ENCODE measurements around the gene DNAH2. TPM values are rescaled to one million over a fixed set of nuclear protein-coding genes. Genes with fewer than 3 reads are reported as not detected.

Gene DNAH2
- total RNA-seq, 1 donor from 2014 or later, result 0.29 TPM

GRCh38 chr17:7848131-7848579 is 130.6 kb downstream of the DNAH2 start:
- H3K9me3 Mint-ChIP-seq (ENCODE audit: low read depth), result no peaks in the 10 kb centered on the region
- no peak overlapping the region for H3K27ac Mint-ChIP-seq
- no peak overlapping the region for H3K4me3 Mint-ChIP-seq (ENCODE audit: low read depth)
- no peaks in the 10 kb centered on the region for H3K27me3 Mint-ChIP-seq
- DNase-seq (ENCODE audit: low spot score, unreplicated experiment), result no peak
- TF ChIP-seq CTCF (IDR thresholded peaks at IDR 0.05; ENCODE audit: unreplicated experiment), result no peak
- peaks cover 22% of the 10 kb centered on the region for H3K36me3 Mint-ChIP-seq (ENCODE audit: insufficient read depth)
- H3K4me1 Mint-ChIP-seq (ENCODE audit: low read depth), result peaks cover 11% of the 10 kb centered on the region

GRCh38 chr17:7848739-7849129 is 131.2 kb downstream of the DNAH2 start:
- Mint-ChIP-seq H3K27me3 (no peaks in the 10 kb centered on the region), H3K9me3 (ENCODE audit: low read depth) (no peaks in the 10 kb centered on the region), H3K36me3 (ENCODE audit: insufficient read depth) (peaks cover 24% of the 10 kb centered on the region), H3K4me1 (ENCODE audit: low read depth) (peaks cover 8% of the 10 kb centered on the region), H3K4me3 (ENCODE audit: low read depth) (no peak overlapping the region), H3K27ac (no peak overlapping the region)
- TF ChIP-seq CTCF (IDR thresholded peaks at IDR 0.05; ENCODE audit: unreplicated experiment), result no peak
- DNase-seq (ENCODE audit: low spot score, unreplicated experiment), result no peak

GRCh38 chr17:7849130-7849750 is 131.7 kb downstream of the DNAH2 start:
- no peaks in the 10 kb centered on the region for H3K27me3 Mint-ChIP-seq
- H3K4me1 Mint-ChIP-seq (ENCODE audit: low read depth), result peaks cover 8% of the 10 kb centered on the region
- no peak overlapping the region for H3K27ac Mint-ChIP-seq
- peaks cover 26% of the 10 kb centered on the region for H3K36me3 Mint-ChIP-seq (ENCODE audit: insufficient read depth)
- no peak overlapping the region for H3K4me3 Mint-ChIP-seq (ENCODE audit: low read depth)
- TF ChIP-seq CTCF (IDR thresholded peaks at IDR 0.05; ENCODE audit: unreplicated experiment), result no peak
- H3K9me3 Mint-ChIP-seq (ENCODE audit: low read depth), result no peaks in the 10 kb centered on the region
- no peak for DNase-seq (ENCODE audit: low spot score, unreplicated experiment)

- H3K4me1 Mint-ChIP-seq (ENCODE audit: low read depth), result peaks cover 7% of the 10 kb centered on the region
- H3K27me3 Mint-ChIP-seq, result no peaks in the 10 kb centered on the region
- DNase-seq (ENCODE audit: low spot score, unreplicated experiment), result no peak
- peaks cover 26% of the 10 kb centered on the region for H3K36me3 Mint-ChIP-seq (ENCODE audit: insufficient read depth)
- no peak for TF ChIP-seq CTCF (IDR thresholded peaks at IDR 0.05; ENCODE audit: unreplicated experiment)
- H3K4me3 Mint-ChIP-seq (ENCODE audit: low read depth), result no peak overlapping the region
- H3K27ac Mint-ChIP-seq, result no peak overlapping the region
- no peaks in the 10 kb centered on the region for H3K9me3 Mint-ChIP-seq (ENCODE audit: low read depth)
These were observed 132.4 kb downstream of the DNAH2 start for GRCh38 chr17:7849751-7850504.

- no peak overlapping the region for H3K27ac Mint-ChIP-seq
- peaks cover 32% of the 10 kb centered on the region for H3K36me3 Mint-ChIP-seq (ENCODE audit: insufficient read depth)
- H3K4me1 Mint-ChIP-seq (ENCODE audit: low read depth), result peaks cover 4% of the 10 kb centered on the region
- DNase-seq (ENCODE audit: low spot score, unreplicated experiment), result no peak
- H3K27me3 Mint-ChIP-seq, result no peaks in the 10 kb centered on the region
- H3K4me3 Mint-ChIP-seq (ENCODE audit: low read depth), result no peak overlapping the region
- no peaks in the 10 kb centered on the region for H3K9me3 Mint-ChIP-seq (ENCODE audit: low read depth)
- TF ChIP-seq CTCF (IDR thresholded peaks at IDR 0.05; ENCODE audit: unreplicated experiment), result no peak
These were observed 133.3 kb downstream of the DNAH2 start for GRCh38 chr17:7850701-7851437.

Measured in progenitor cell of endocrine pancreas (in vitro differentiated cells).